ENCODE data around the gene FBP2. TPM values are rescaled to one million over a fixed set of nuclear protein-coding genes. Genes with fewer than 3 reads are reported as not detected.
"Not testable (repeated sequence)": the region's sequence is repeated elsewhere in the genome, so short reads cannot be mapped to it uniquely, and the experiment has no call there.

The FBP2 gene
- total RNA-seq, 2 donors from 2014 or later, result not detected

- DNase-seq (no peak), ATAC-seq (no peak)
- intact Hi-C loops (cut with DNase I, micrococcal nuclease), result no loop called here
These were observed 24.5 kb downstream of the FBP2 start for GRCh38 chr9:94568972-94569712.

GRCh38 chr9:94568250-94568889 is 25.3 kb downstream of the FBP2 start:
- DNase-seq, result no peak
- ATAC-seq, result no peak
- intact Hi-C loops (cut with DNase I, micrococcal nuclease), result no loop called here

GRCh38 chr9:94567271-94567670 is 26.4 kb downstream of the FBP2 start:
- no peak for ATAC-seq
- intact Hi-C loops (cut with DNase I, micrococcal nuclease), result no loop called here
- no peak for DNase-seq

GRCh38 chr9:94566550-94566949 is 27.1 kb downstream of the FBP2 start:
- ATAC-seq, result no peak
- intact Hi-C loops (cut with DNase I, micrococcal nuclease), result no loop called here
- no peak for DNase-seq

- ATAC-seq; intact Hi-C loops (cut with DNase I, micrococcal nuclease); DNase-seq: not testable (repeated sequence)
These were observed 29.3 kb downstream of the FBP2 start for GRCh38 chr9:94564279-94564678.

GRCh38 chr9:94563548-94563947 is 30.1 kb downstream of the FBP2 start:
- ATAC-seq (peak; percentile 71), DNase-seq (no peak)
- intact Hi-C loops (cut with DNase I, micrococcal nuclease), result no loop called here

GRCh38 chr9:94560237-94560636 is 33.4 kb downstream of the FBP2 start:
- DNase-seq (no peak), ATAC-seq (no peak)
- intact Hi-C loops (cut with DNase I, micrococcal nuclease), result no loop called here

- intact Hi-C loops (cut with DNase I, micrococcal nuclease), result no loop called here
- DNase-seq (no peak), ATAC-seq (no peak)
These were observed 36.2 kb downstream of the FBP2 start for GRCh38 chr9:94557376-94557775.

GRCh38 chr9:94554439-94555331 is 38.9 kb downstream of the FBP2 start, which contains the start of gene PCAT7:
Gene PCAT7 (plus strand): TSS chr9:94555083.
- peak; percentile 85 for ATAC-seq

GRCh38 chr9:94554078-94554438 is 39.6 kb downstream of the FBP2 start:
- intact Hi-C loops (cut with DNase I, micrococcal nuclease), result no loop called here
- DNase-seq (peak; percentile 75 to 76), ATAC-seq (peak; percentile 64)

More at GRCh38 chr9:94554439-94555331, 38.9 kb downstream of the FBP2 start, which contains the start of gene PCAT7:
- peak; percentile 77 to 86 for DNase-seq
- intact Hi-C loops (cut with DNase I, micrococcal nuclease), result no loop called here

GRCh38 chr9:94553029-94553938 is 40.3 kb downstream of the FBP2 start:
- ATAC-seq (peak; percentile 83), DNase-seq (peak; percentile 80)
- intact Hi-C loops (cut with DNase I, micrococcal nuclease), result no loop called here

- intact Hi-C loops (cut with DNase I, micrococcal nuclease), result no loop called here
- ATAC-seq (no peak), DNase-seq (no peak)
These were observed 47.7 kb downstream of the FBP2 start for GRCh38 chr9:94545940-94546339.

- intact Hi-C loops (cut with DNase I, micrococcal nuclease); DNase-seq; ATAC-seq: not testable (repeated sequence)
These were observed 49.3 kb downstream of the FBP2 start for GRCh38 chr9:94544335-94544734.

GRCh38 chr9:94538908-94539307 is 54.7 kb downstream of the FBP2 start:
- DNase-seq (no peak), ATAC-seq (no peak)
- intact Hi-C loops (cut with DNase I, micrococcal nuclease), result no loop called here

- ATAC-seq (no peak), DNase-seq (no peak)
- intact Hi-C loops (cut with DNase I, micrococcal nuclease), result no loop called here
These were observed 58.7 kb downstream of the FBP2 start for GRCh38 chr9:94534901-94535300.

GRCh38 chr9:94533601-94534000 is 60.0 kb downstream of the FBP2 start:
- intact Hi-C loops (cut with DNase I, micrococcal nuclease), result no loop called here
- peak in 1 of 2 donors; percentile 14 for DNase-seq
- peak; percentile 52 for ATAC-seq

GRCh38 chr9:94533155-94533554 is 60.5 kb downstream of the FBP2 start:
- no peak for DNase-seq
- intact Hi-C loops (cut with DNase I, micrococcal nuclease), result no loop called here
- ATAC-seq, result peak; percentile 95

- intact Hi-C loops (cut with DNase I, micrococcal nuclease), result no loop called here
- no peak for ATAC-seq
- DNase-seq, result no peak
These were observed 64.7 kb downstream of the FBP2 start for GRCh38 chr9:94528886-94529285.
